NCI-H446 (cell line): ENCODE data around the gene IFNG-AS1.

Experiments used
- DNase-seq, 2 experiments: peaks; one replicate each; lab custom pipeline; 2025; lab: John Stamatoyannopoulos, UW

Gene IFNG-AS1

DNA sequence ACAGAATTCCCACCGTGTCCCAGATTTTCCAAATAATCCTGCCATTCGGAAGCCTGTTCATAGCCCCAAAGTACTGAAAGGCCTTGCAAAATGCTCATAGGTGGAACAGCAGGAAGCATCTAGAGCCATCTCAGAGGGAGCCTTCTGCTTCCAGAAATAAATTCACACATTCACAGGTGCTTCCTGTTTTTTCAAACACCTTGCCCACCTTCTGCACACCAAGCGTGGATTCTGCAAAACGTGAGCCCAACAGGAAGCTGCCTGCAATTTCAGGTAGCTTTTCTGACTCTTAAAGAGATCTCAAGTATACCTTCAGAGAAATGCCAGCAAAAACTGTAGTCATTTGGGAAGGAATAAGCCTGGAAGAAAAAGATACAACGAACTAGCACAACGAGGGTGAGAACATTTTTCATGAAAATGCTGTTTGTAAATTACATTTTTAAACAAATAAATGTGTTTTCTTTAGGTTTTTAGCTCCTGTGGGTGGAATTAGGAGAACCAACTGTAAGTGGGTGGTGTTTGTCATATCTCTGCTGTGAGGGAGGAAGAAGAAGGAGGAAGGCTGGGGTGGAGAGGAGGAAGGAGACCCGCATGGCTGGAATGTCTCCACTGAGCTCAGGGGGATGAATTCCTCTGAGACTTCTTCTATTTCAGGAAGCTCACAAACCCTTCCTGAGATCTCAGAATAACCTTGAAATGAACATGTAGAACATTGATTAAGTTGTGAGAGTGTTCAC, at the start of gene IFNG-AS1:
Gene IFNG-AS1 (plus strand): TSS at position 264 of the 737 bp plus-strand sequence.
- DNase-seq: no peak

GRCh38 chr12:67939611-67940010, 49.6 kb upstream of the IFNG-AS1 start:
- no peak for DNase-seq

DNA sequence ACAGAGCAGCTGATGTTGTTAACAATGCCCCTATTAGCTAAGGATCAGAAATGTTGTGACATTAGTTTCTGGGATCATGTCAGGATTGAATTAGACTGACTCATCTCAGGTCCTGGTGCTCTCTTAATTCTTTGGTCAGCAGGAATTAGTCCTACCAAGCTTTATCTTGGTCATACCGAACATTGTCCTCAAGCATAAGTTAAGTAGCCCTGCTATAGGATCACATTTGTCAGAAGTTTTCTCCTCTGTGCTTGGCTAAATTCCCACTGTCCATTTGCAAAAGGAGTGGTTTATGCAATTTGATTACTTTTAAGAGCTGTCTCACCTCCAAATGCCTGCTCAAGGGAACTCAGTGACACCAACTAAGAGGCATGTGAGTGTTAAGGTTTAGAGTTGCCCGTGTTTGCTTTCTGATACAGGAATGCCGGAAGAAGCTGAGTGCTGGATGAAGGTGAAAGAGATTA, 48.4 kb upstream of the IFNG-AS1 start:
- DNase-seq: no peak

DNA sequence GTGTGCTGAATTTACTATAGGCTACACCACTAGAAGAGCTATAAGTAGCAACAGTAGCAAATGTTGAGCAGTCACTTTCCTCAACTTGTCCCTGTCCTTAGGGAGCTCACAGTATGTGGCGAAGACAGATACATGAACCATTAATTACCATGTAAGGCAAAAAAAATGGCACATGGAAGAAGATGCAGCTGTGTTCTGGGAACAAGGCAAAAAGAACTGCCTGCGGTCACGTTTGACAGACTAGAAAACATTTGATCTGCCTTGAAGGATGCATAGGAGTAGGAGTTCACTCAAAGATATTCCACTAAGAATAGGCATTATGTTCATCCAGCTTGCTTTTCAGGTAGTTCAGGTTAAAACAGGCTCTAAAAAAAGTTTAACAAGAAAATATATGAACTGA, 46.5 kb upstream of the IFNG-AS1 start:
- DNase-seq: no peak

DNA sequence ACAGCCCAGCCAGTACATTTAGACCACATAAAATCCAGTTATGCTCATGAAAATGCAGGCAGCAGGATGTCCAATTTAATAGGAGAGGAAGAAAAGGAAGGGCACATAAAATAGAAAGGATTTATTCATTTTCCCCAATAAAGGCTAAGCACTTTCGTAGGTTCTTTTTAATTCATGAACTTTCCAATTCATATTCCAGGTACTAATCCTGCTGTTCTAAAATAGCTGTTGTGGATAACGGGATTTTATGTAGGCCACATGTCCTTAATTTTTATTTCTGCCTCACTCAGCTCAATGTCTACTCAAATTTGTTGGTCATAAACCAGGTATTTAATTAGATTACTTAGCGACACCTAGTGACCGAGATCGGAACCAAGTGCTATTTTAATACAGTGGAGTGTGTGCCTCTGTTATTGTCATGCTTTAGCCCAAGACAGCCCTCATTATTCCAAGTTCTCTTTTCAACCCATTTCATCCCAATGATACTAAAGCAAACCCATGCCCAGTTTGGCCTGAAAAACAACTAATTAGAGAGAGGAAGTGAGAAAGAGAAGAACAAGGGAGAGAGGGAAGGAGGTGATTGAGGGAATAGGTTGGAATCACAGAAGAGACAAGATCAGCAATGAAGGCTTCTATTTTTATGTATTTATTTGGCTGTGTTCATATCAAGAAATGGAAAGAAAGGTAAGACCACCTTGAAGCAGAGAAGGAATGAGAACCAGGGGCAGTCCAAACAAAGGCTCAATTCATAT, 45.9 kb upstream of the IFNG-AS1 start:
- peak; percentile 83 to 88 for DNase-seq

DNA sequence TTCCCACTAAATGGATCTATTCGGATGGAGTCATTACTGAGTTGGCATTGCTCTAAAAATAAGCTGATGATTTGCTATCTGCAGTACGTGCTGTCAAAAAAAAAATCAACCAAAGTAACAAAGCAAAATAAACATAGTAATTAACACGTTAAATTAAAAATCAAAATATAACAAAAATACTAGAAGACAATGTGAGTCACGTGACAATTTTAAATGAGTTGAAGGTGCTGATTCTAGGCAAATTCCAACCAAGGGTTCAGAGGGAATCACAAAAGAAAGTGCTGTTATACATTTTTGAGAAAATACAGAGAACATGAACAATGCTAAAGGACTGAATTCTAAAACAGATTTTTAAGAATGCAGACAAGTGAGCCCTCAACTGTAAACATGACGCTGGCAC, 45.2 kb upstream of the IFNG-AS1 start:
- DNase-seq: no peak

- no peak for DNase-seq
These were observed 36.5 kb upstream of the IFNG-AS1 start for GRCh38 chr12:67952787-67953186.

- no peak for DNase-seq
These were observed 31.9 kb upstream of the IFNG-AS1 start for GRCh38 chr12:67957383-67957782.

- DNase-seq: no peak
These were observed 31.1 kb upstream of the IFNG-AS1 start for GRCh38 chr12:67958187-67958586.

GRCh38 chr12:67964456-67964855, 24.8 kb upstream of the IFNG-AS1 start:
- no peak for DNase-seq

- DNase-seq: no peak
These were observed 22.7 kb upstream of the IFNG-AS1 start for GRCh38 chr12:67966560-67966959.

DNA sequence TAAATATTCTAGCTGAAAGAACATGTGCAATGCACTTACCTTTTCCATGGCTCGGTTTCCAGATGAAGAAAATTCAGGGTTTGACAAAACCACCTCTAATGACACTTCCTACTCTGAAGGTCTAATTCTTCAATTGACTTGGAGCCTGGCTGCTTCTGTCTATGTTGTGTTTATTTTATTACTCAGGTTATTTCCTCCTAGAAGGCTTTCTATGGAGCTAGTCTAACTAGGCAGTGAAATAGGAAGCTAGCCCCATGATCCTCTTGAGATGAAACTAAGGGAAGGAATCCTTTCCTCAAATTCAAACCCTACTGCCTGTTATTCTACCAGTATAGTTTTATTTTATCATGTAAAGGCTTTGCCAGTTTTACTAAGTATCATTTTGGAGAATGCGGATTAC, 20.9 kb upstream of the IFNG-AS1 start:
- no peak for DNase-seq

GRCh38 chr12:67968725-67969124, 20.5 kb upstream of the IFNG-AS1 start:
- no peak for DNase-seq

DNA sequence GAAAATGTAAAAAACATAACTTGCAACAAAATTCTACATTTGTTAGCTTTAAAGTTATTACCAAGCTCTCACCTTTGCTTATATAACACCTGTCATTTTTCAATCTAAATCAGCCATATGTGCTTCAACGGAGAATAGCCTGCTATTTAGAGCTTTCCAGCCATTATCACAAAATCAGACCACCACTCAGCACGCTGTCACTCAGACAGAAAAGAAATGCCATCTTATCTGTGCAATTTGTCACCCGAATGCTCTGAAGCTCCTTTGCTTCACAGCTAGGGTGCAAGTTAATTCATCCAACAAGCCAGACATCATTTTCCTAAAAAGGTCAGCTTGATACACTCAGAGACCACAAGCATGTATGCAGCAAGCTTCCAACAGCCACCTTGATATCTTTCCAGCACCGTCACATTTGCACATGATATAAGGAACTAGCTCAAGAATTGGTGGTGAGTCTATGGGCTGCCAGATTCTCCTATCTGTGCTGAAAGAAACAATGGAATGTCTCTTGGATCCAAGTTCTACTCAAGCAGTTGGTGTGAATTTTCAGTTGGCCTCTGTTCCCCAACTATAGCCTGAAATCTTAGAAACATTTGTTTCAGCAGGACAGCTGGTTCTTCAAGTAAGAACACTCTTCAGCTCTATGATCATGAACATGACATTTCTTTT, 20.0 kb upstream of the IFNG-AS1 start:
- no peak for DNase-seq

DNA sequence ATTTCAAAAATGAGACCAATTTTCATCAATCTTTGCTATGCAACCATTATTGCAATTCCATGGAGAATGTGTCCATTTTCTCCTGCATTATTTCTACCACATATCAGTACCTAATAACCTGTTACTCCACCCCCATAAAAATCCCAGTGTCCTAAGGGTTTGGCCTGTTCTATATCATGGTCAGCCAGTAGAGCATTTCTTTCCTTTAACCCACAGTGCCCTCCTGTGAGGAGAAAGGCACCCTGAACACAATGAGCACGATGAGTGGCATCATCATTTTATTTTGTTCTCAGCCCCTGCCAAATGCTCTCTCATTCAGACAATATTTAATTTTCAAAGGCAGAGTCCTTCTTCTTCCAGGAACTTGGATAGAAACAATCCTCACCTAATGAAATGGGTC, 11.6 kb upstream of the IFNG-AS1 start:
- DNase-seq: no peak

- no peak for DNase-seq
These were observed 8.9 kb upstream of the IFNG-AS1 start for GRCh38 chr12:67980391-67980790.

DNA sequence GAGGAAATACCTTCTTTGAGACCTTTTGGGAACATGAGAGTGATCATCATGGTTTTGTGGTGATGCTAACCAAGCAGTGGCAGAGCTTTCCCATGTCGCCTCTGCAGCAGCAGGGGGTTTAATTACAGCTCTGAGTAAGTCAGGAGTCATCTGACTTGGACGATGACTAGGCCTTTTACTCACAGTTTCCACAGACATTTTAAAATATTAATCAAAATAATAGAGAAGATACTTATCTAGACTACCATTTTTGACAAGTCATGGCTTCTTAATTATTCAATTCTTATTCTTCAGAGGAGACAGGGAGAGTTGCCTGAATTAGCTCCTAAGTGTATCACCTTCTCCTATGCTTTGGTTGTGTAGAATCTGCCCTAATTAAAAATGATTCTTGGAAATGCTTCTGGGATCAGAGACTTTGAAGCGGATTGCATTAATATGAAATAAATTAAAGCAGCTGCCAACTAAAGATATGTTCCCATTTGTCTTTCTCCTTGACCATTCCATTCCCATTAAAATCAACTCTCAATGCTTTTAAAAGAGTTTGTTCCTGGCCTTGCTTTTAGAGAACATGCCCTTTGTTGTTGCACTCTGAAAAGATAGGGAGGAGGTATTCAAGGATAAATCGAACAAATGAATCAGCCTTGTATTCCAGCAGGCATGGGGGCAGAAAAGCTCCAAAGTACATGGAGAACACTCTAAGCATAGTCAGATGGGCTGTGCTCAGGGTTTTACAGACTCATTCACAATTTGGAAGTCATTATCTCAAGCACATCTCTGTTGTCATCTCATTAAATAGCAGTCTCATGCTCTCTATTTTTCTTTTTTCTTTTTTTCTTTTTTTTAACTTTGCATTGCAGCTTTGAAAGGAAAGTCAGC, 7.7 kb upstream of the IFNG-AS1 start:
- DNase-seq: no peak

GRCh38 chr12:67982164-67982563, 7.1 kb upstream of the IFNG-AS1 start:
- peak in 1 of 2 experiments; percentile 3 for DNase-seq

DNA sequence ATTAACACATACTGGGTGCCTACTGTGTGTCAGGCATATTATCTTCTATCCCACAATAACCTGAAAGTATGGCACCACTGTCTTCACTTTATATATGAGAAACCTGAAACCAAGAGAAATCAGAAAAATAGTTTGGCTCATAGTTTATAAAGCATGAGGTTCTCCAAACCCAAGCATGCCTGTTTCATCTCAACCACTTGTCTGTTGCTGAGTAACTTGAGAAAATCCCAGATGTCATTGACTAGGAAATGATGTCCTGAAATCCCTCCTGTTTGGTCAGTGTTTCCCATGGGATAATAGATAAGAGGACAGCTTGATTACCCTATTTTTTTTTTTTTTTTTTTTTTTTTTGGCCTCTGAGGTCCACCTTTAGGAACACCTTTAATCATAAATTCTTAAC, 2.6 kb upstream of the IFNG-AS1 start:
- no peak for DNase-seq

- DNase-seq: no peak
These were observed 636 bp upstream of the IFNG-AS1 start for GRCh38 chr12:67988601-67989021.

GRCh38 chr12:67991158-67991557, 1.9 kb downstream of the IFNG-AS1 start:
- DNase-seq: no peak

DNA sequence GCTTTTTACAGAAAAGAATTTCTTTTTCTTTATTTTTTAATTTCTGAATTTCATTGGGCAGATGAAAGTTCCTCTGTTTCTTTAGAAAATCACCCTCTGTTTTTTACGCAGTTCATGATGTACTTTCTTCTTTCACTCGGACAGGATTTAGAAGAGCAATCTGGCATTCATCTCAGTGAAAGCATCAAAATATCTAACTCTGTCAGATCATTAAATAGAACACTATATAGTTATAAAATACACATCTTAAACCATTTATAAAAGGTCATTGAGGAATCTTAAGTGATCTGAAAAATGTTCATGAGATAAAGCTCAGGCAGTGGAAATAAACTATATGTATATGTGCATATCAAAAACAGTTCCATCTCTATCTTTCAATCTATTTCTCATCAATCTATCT, 3.9 kb downstream of the IFNG-AS1 start:
- no peak for DNase-seq
